Vagina (tissue), 2 donors: ENCODE data around the gene COX20. TPM values are rescaled to one million over a fixed set of nuclear protein-coding genes. Genes with fewer than 3 reads are reported as not detected.

Experiments used
- DNase-seq, 2 donors: peaks; one replicate each; pipeline ENCODE4 v3.0.0-alpha.2; 2017; ENCODE audit errors: extremely low spot score in 2 of 2
- H3K27ac ChIP-seq: fragments of 200-600 bp; sonication (generic); one replicate; pipeline ENCODE4 v1.5.1; 2019
- H3K27me3 ChIP-seq: fragments of 200-600 bp; sonication (generic); one replicate; pipeline ENCODE4 v1.5.1; 2019
- H3K36me3 ChIP-seq, 2 donors: fragments of 200-600 bp; sonication (generic); one replicate each; pipeline ENCODE4 v1.5.1; 2017 to 2019
- H3K4me1 ChIP-seq: fragments of 200-600 bp; sonication (generic); one replicate; pipeline ENCODE4 v1.5.1; 2019
- H3K4me3 ChIP-seq, 2 donors: fragments of 200-600 bp; sonication (generic); 1 replicate in 1 of 2; 2 replicates in 1 of 2; pipeline ENCODE4 v1.5.1; 2016 to 2019
- H3K9me3 ChIP-seq: fragments of 200-600 bp; sonication (generic); one replicate; pipeline ENCODE4 v1.5.1; 2019
- POLR2A ChIP-seq, 2 donors: fragments of 450-650 bp; IDR thresholded peaks; one replicate each; pipeline ENCODE4 v1.6.1; 2017; ENCODE audit warnings: antibody characterized with exemption in 2 of 2, mild to moderate bottlenecking in 2 of 2, moderate library complexity in 2 of 2
- POLR2AphosphoS5 ChIP-seq, 2 donors: sonication (generic); formaldehyde crosslinking; IDR thresholded peaks; one replicate each; pipeline ENCODE4 v1.9.0; 2017; ENCODE audit warnings: antibody characterized with exemption in 2 of 2, mild to moderate bottlenecking in 2 of 2, low read depth in 1 of 2; ENCODE audit not compliant: insufficient read depth in 1 of 2
- intact Hi-C: fragments of 100-400 bp; cut with DNase I; formaldehyde crosslinking; loops from one replicate; pipeline ENCODE4 v1.15.1; 2023
- total RNA-seq: library from RNA; depleted of rRNA; stranded (reverse); fragments of >200 nt; gene quantifications from one replicate; pipeline ENCODE4 v1.2.3, GENCODE V29; 2016
- TF ChIP-seq, protein P1 (sequence below), 3 experiments: fragments of 450-650 bp in 2 of 3; fragments of 200-600 bp in 1 of 3; sonication (generic) in 1 of 3; IDR thresholded peaks; one replicate each; pipeline ENCODE4 v1.5.1; 2017 to 2019; ENCODE audit warnings: antibody characterized with exemption in 3 of 3, mild to moderate bottlenecking in 2 of 3, moderate library complexity in 2 of 3

COX20 gene
- total RNA-seq, 1 donor from 2014 or later, result 24.1 TPM

DNA sequence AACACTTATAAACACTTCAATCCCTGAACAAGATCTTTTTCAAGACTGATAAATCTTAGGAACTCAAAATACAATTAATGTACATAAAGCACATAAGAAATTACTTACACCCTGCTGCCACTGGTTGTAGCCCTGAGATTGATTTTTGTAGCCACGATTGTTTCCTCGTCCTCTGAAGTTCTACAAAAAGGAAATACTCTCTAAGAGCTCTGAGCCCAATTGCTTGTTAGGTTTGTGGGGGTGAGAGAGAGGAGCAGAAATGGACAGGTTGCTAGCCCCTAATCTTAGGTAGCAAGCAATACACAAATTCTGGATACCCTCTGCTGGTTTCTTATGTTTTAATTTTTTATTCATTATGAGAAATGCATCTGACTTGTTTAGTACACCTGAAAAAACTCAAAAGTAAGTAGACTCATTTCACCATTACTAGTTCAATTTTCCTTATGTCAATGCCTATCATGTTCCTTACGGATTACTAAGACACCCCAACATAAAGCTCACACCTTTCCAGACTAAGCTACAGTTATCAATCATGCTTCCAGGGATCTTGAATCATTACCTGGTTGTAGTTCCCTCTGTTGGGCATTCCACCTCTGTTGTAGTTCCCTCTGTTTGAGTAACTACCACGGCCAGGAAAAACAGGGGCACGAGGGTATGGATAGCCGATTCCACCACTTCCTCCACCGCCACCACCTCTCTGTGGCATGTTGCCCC is 19.6 kb downstream of the COX20 start:
- peaks cover 60% of the 10 kb centered on the region for H3K4me1 ChIP-seq

DNA sequence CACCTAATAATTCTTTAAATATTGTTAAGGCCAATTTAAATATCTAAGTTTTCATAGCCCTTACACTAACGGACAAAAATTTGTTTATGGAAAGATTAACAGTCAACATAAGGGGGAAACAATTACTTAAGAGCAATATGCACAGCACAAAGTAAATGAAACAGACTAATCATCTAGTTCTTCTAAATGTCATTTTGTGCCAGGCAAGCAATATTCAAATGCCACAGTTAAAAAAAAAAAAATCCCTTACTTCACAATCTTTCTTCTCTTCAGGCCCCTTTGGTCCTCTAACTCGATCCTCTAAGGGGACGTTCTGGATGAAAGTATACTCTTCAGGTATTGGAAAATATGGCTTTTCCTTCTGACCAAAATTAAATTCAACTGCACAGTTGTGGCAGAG is 22.3 kb downstream of the COX20 start:
- Histone ChIP-seq H3K4me1 (peaks cover 80% of the 10 kb centered on the region), H3K27ac (no peak overlapping the region)

More for the DNA sequence above, 19.6 kb downstream of the COX20 start:
- no peak for DNase-seq
- H3K27ac ChIP-seq, result no peak overlapping the region
- peaks cover 0 to 91% of the 10 kb centered on the region in 2 donors for H3K36me3 ChIP-seq
- H3K27me3 ChIP-seq, result no peaks in the 10 kb centered on the region
- intact Hi-C loops, result no loop called here
- no peak overlapping the region for H3K4me3 ChIP-seq
- H3K9me3 ChIP-seq, result no peaks in the 10 kb centered on the region
- TF ChIP-seq POLR2A (IDR thresholded peaks at IDR 0.05) (no peak), POLR2AphosphoS5 (IDR thresholded peaks at IDR 0.05; ENCODE audit: insufficient read depth in 1 of 2, low read depth in 1 of 2) (no peak)

DNA sequence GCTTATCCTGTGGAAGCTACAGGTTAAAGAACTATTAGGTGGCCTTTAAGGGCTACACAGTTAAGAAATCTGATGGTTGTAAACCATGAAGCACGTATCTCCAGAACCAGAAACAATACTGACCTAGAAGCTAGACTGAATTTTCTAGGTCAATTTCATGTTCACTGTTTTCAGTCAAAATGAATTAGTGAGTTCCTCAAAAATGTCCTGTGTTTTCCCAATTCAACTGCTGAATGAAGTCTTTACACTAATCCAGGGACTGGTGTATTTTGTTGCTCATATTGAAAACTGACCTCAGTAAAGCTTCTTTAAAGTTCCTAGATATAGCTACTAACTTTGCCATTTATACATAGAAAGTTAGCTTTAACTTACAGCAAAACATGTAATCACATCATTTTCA is 22.9 kb downstream of the COX20 start:
- H3K27me3 ChIP-seq, result no peaks in the 10 kb centered on the region
- DNase-seq, result no peak
- no peak overlapping the region for H3K4me3 ChIP-seq
- no peak for TF ChIP-seq POLR2A (IDR thresholded peaks at IDR 0.05)
- TF ChIP-seq POLR2AphosphoS5 (IDR thresholded peaks at IDR 0.05; ENCODE audit: insufficient read depth in 1 of 2, low read depth in 1 of 2), result no peak
- H3K4me1 ChIP-seq, result peaks cover 78% of the 10 kb centered on the region
- H3K9me3 ChIP-seq, result no peaks in the 10 kb centered on the region
- intact Hi-C loops, result no loop called here
- H3K27ac ChIP-seq, result no peak overlapping the region
- H3K36me3 ChIP-seq, result peaks cover 0 to 77% of the 10 kb centered on the region in 2 donors

More for the DNA sequence above, 22.3 kb downstream of the COX20 start:
- DNase-seq, result no peak
- no peaks in the 10 kb centered on the region for H3K27me3 ChIP-seq
- peaks cover 0 to 83% of the 10 kb centered on the region in 2 donors for H3K36me3 ChIP-seq
- TF ChIP-seq POLR2AphosphoS5 (IDR thresholded peaks at IDR 0.05; ENCODE audit: insufficient read depth in 1 of 2, low read depth in 1 of 2) (no peak), POLR2A (IDR thresholded peaks at IDR 0.05) (no peak)
- TF ChIP-seq, protein P1, sequence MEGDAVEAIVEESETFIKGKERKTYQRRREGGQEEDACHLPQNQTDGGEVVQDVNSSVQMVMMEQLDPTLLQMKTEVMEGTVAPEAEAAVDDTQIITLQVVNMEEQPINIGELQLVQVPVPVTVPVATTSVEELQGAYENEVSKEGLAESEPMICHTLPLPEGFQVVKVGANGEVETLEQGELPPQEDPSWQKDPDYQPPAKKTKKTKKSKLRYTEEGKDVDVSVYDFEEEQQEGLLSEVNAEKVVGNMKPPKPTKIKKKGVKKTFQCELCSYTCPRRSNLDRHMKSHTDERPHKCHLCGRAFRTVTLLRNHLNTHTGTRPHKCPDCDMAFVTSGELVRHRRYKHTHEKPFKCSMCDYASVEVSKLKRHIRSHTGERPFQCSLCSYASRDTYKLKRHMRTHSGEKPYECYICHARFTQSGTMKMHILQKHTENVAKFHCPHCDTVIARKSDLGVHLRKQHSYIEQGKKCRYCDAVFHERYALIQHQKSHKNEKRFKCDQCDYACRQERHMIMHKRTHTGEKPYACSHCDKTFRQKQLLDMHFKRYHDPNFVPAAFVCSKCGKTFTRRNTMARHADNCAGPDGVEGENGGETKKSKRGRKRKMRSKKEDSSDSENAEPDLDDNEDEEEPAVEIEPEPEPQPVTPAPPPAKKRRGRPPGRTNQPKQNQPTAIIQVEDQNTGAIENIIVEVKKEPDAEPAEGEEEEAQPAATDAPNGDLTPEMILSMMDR (IDR thresholded peaks at IDR 0.05), result no peak
- H3K4me3 ChIP-seq, result no peak overlapping the region
- intact Hi-C loops, result no loop called here
- no peaks in the 10 kb centered on the region for H3K9me3 ChIP-seq

DNA sequence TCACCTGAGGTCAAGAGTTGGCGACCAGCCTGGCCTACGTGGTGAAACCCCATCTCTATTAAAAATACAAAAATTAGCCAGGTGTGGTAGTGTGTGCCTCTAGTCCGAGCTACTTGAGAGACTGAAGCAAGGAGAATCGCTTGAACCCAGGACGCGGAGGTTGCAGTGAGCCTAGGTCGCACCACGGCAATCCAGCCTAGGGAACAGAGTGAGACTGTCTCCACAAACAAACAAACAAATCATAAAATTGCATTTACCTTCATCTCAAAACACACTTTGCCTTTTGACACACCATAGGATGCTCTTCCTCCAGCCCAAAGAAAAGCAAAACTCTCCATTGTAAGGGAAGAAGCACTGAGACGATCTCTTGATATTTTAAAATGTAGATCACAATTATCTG is 24.6 kb downstream of the COX20 start:
- H3K27me3 ChIP-seq, result no peaks in the 10 kb centered on the region
- intact Hi-C loops, result loop anchor here (10.0 kb wide), 1 partner anchor 815 kb away; no protein-coding TSS in a partner anchor
- H3K9me3 ChIP-seq, result no peaks in the 10 kb centered on the region
- no peak overlapping the region for H3K27ac ChIP-seq
- no peak for DNase-seq
- TF ChIP-seq POLR2A (IDR thresholded peaks at IDR 0.05) (no peak), POLR2AphosphoS5 (IDR thresholded peaks at IDR 0.05; ENCODE audit: insufficient read depth in 1 of 2, low read depth in 1 of 2) (no peak)
- TF ChIP-seq, protein P1 (IDR thresholded peaks at IDR 0.05), result no peak
- peak overlapping the region in 1 of 2 donors; percentile 1 for H3K4me3 ChIP-seq
- H3K36me3 ChIP-seq, result peaks cover 0 to 59% of the 10 kb centered on the region in 2 donors
- peaks cover 67% of the 10 kb centered on the region for H3K4me1 ChIP-seq

DNA sequence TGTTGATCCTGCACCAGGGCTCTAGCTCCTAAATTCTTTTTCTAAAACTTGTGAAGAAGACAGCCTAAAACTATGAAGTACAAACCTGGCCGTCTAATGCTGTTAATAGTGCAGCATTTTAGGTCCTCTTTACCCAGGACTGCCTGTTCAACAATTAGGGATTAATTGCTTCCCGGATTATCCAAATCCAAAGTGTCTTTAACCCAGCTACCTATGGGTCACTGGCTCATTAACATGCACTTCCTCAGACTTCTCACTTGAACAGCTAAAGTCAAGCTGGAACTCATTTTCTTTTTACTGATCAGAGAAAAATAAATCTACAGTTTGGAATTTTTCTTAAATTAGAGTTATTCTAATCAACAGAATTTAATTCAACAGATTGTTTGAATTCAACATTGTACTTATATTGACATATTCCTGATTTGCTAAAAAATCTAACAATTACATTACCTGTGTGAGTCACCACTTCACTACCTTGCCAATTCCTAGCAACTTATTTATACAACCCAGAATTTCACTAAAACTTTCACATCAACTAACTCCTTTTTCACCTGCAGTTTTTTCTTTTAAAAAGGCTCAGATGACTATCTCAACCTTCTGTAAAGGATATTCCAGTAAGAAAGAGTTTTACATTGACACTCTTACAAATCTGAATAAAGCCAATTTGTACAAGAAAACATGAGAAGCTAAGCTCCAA is 25.6 kb downstream of the COX20 start:
- H3K4me1 ChIP-seq, result peaks cover 60% of the 10 kb centered on the region
- H3K36me3 ChIP-seq, result peaks cover 0 to 50% of the 10 kb centered on the region in 2 donors
- DNase-seq, result no peak
- peak overlapping the region; percentile 100 for H3K27ac ChIP-seq
- no peak for TF ChIP-seq POLR2AphosphoS5 (IDR thresholded peaks at IDR 0.05; ENCODE audit: insufficient read depth in 1 of 2, low read depth in 1 of 2)
- TF ChIP-seq POLR2A (IDR thresholded peaks at IDR 0.05), result no peak
- TF ChIP-seq, protein P1 (IDR thresholded peaks at IDR 0.05), result no peak
- H3K27me3 ChIP-seq, result no peaks in the 10 kb centered on the region
- H3K9me3 ChIP-seq, result no peaks in the 10 kb centered on the region
- peak overlapping the region; percentile 97 to 100 for H3K4me3 ChIP-seq
- intact Hi-C loops, result loop anchor here (10.0 kb wide), 1 partner anchor 816 kb away; no protein-coding TSS in a partner anchor
